Epithelial cell of esophagus (primary cell): ENCODE measurements around the gene KCNB1.

Experiments
- DNase-seq: peaks from one replicate; pipeline ENCODE4 v3.0.0; 2010; ENCODE audit warnings: low read depth
- H3K4me3 ChIP-seq: 2 replicates; pipeline ENCODE4 v1.5.1; 2011; ENCODE audit warnings: mild to moderate bottlenecking, low read length, control low read depth
- CTCF ChIP-seq: IDR thresholded peaks from 2 replicates; pipeline ENCODE4 v1.5.1; 2011; ENCODE audit warnings: low read depth, mild to moderate bottlenecking, low read length, control low read depth, inconsistent platforms; ENCODE audit not compliant: insufficient read depth; ENCODE audit errors: missing control alignments

Gene KCNB1

DNA sequence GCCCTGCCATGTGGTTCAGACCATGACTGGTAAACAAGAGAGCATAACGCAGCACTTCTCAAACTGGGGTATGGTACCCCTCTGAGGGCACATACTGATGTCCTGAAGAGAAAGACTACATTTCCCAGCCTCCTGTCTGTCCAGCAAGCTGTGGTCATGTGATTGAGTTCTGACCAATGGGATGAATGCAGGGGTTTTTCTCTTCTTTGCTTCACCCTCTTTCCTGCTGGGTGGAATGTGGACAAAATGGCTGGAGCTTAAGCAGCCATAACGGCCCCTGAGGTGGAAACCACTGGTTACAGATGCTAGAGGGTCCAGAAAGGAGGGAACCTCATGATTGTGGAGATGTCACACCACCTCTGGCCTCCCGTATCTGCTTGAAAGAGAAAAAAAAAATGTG lies 19.4 kb upstream of the KCNB1 start:
- no peak overlapping the region for H3K4me3 ChIP-seq
- no peak for TF ChIP-seq CTCF
- peak; percentile 4 for DNase-seq

- DNase-seq = no peak
- H3K4me3 ChIP-seq = no peak overlapping the region
- no peak for TF ChIP-seq CTCF
Measured at GRCh38 chr20:49497398-49497669, 14.9 kb upstream of the KCNB1 start.

DNA sequence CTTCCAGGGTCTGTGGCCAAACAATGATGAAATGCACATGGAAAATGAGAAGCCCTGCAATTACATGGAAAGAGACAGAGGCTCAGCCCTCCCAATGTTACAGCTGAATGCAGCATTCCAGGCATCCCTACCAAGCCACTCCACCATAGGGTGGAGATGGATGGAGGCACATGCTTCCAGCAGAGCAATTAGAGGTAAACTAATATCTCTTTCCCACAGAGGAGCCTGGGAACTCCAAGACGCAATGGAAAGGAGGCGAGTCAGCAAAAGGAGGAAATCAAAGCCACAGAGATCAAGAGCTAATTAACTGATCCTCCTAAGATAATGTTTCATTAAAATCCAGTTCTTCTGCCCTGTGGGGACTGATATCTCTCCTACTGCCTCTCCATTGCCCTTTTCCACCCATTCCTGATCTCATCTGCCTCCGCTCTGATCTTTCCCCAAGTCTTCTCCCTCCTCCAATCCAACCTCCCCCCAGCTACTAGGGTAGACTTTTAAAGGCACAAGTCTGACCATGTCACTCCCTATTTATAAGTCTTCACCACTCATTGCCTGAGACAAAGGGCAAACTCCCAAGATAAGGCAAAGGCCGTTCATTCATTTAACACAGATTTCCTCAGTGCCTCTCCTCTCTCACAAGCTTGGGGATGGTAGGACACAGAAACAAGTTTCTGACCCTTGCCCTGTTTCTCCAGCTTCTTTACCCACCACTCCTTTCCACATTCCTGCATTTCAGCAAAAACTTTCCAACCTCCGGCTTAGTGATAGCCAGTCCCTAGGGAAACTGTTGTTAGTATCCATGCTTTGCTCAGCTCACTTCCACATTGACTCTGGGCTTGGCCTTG lies 14.3 kb upstream of the KCNB1 start:
- no peak overlapping the region for H3K4me3 ChIP-seq
- TF ChIP-seq CTCF = no peak
- no peak for DNase-seq

DNA sequence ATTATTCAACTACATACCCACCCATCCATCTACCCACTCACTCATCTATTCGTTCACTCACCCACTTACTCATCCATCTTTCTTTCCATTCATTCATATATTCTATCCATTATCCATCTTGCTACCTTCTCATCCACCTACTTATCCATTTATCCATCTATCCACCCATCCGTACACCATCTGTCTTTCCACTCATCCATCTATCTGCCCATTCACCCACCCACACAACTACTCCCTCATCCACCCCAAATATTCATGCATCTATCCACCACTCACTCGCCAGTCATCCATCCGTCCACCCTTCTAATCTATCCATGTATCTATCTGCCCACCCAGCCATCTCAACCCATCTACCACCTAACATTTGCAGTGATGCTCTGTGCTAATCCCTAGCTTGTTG lies 13.6 kb upstream of the KCNB1 start:
- DNase-seq = no peak
- TF ChIP-seq CTCF = no peak
- H3K4me3 ChIP-seq = no peak overlapping the region

- H3K4me3 ChIP-seq = no peak overlapping the region
- DNase-seq = no peak
- TF ChIP-seq CTCF = no peak
Measured at GRCh38 chr20:49490689-49491088, 8.2 kb upstream of the KCNB1 start.

DNA sequence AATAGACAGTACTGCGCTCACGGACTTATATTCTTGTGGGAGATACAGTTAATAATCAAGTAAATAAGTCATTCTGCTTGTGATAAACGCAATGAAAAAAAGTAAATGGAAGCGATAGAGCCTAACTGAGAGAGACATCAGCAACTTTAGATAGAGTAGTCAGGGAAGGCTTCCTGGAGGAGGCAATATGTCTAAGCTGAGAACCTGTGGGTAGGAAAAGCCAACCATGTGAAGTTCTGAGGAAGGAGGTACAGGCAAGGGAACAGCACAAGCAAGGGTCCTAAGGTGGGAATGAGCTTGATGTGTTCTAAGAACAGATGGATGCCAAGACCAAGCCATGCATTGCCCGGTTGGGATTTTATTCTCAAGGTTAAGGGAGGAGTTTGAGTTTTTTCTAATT lies 7.2 kb upstream of the KCNB1 start:
- no peak for TF ChIP-seq CTCF
- DNase-seq = no peak
- H3K4me3 ChIP-seq = no peak overlapping the region

DNA sequence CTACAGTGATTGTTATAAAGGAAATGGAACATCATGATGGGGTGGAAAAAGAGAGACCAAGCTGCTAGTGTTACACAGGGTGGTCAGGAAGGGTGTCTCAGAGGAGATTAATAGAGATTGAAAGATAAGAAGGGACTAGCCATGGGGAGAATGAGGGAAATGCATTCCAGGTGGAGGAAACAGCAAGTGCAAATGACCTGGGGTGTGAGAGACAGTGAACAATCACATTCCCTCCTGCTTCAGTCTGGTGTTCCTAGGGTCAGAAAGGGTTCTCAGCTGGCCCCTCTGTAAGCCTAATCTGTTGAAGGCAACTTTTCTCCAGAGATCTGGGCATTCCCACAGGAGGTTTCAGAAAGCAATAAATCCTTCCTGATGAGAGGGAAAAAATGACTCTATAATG lies 3.6 kb upstream of the KCNB1 start:
- TF ChIP-seq CTCF = no peak
- DNase-seq = no peak

More for the DNA sequence above, 3.6 kb upstream of the KCNB1 start:
- H3K4me3 ChIP-seq = no peak overlapping the region
